Raji (cell line): ENCODE data around the gene VASP.

Experiments used
- POLR2A ChIP-seq: IDR thresholded peaks from 2 replicates; pipeline ENCODE4 v1.6.1; 2011; ENCODE audit warnings: low read depth, low read length, control low read depth; ENCODE audit not compliant: insufficient read depth

The VASP gene

GRCh38 chr19:45506989-45507871, at the start of gene VASP:
Gene VASP (plus strand): TSS chr19:45507479. CDS start chr19:45507772, 293 bp downstream.
- TF ChIP-seq POLR2A: peak; percentile 98

- TF ChIP-seq POLR2A: no peak
These were observed 49.5 kb upstream of the VASP start for GRCh38 chr19:45457776-45458175.

GRCh38 chr19:45460807-45461347, 46.4 kb upstream of the VASP start:
- TF ChIP-seq POLR2A: no peak

- no peak for TF ChIP-seq POLR2A
These were observed 45.1 kb upstream of the VASP start for GRCh38 chr19:45462174-45462573.

- no peak for TF ChIP-seq POLR2A
These were observed 44.0 kb upstream of the VASP start for GRCh38 chr19:45463241-45463640.

GRCh38 chr19:45464274-45464673, 43.0 kb upstream of the VASP start:
- TF ChIP-seq POLR2A: no peak

- no peak for TF ChIP-seq POLR2A
These were observed 42.3 kb upstream of the VASP start for GRCh38 chr19:45464852-45465441.

GRCh38 chr19:45467115-45467455, 40.2 kb upstream of the VASP start:
- no peak for TF ChIP-seq POLR2A

GRCh38 chr19:45467456-45468158, 39.7 kb upstream of the VASP start, which contains the start of gene FOSB:
Gene FOSB (plus strand): TSS chr19:45467996. CDS start chr19:45468587, 591 bp downstream.
- TF ChIP-seq POLR2A: peak; percentile 80

GRCh38 chr19:45468159-45468651, 39.1 kb upstream of the VASP start:
- TF ChIP-seq POLR2A: no peak

GRCh38 chr19:45468803-45469131, 38.5 kb upstream of the VASP start:
- TF ChIP-seq POLR2A: no peak

- TF ChIP-seq POLR2A: peak; percentile 85
These were observed 37.9 kb upstream of the VASP start for GRCh38 chr19:45469132-45469944.

- no peak for TF ChIP-seq POLR2A
These were observed 37.1 kb upstream of the VASP start for GRCh38 chr19:45469945-45470761.

GRCh38 chr19:45470762-45471081, 36.6 kb upstream of the VASP start:
- TF ChIP-seq POLR2A: no peak

GRCh38 chr19:45471111-45471930, 36.0 kb upstream of the VASP start:
- TF ChIP-seq POLR2A: no peak
